Measurements from ENCODE around the gene PLXNC1. TPM values are rescaled to one million over a fixed set of nuclear protein-coding genes. Genes with fewer than 3 reads are reported as not detected.

Gene PLXNC1
- total and polyA plus RNA-seq, 9 of the 15 experiments (the other 6 are each of a cell fraction or from before 2014, with no cell fraction given): 0.08 to 0.87 (median 0.28) TPM

GRCh38 chr12:94247246-94247645 is 98.9 kb downstream of the PLXNC1 start:
- H3K9ac ChIP-seq (ENCODE audit: insufficient read depth in 1 of 2, low read depth in 2 of 2, low read length in 2 of 2): no peak overlapping the region
- H3K9me1 ChIP-seq (ENCODE audit: control insufficient read depth, insufficient read depth, low read length): no peaks in the 10 kb centered on the region
- ATAC-seq (no peak), DNase-seq (ENCODE audit: extremely low read depth in 1 of 4, low spot score in 3 of 4) (no peak), FAIRE-seq (no peak)
- H3K9me3 ChIP-seq (replicated peaks; ENCODE audit: control insufficient read depth, insufficient read depth, low read depth, low read length): no peaks in the 10 kb centered on the region
- in situ Hi-C loops (cut with MboI): no loop called here
- no peaks in the 10 kb centered on the region for H3K79me2 ChIP-seq (ENCODE audit: control insufficient read depth, insufficient read depth, low read length)
- no peak overlapping the region for H3K27ac ChIP-seq (ENCODE audit: extremely low read depth, low read depth, low read length)
- intact Hi-C loops (cut with micrococcal nuclease): no loop called here
- no peaks in the 10 kb centered on the region for H4K20me1 ChIP-seq (replicated peaks; ENCODE audit: control insufficient read depth, insufficient read depth, low read length)
- WGBS (ENCODE audit: insufficient coverage, low coverage, missing lambda C conversion rate): 5% methylated on average over 2 of the region's 2 CpGs
- no peak overlapping the region for H2AFZ ChIP-seq (ENCODE audit: low read depth, low read length)
- no peak for TF ChIP-seq POLR2B (IDR thresholded peaks at IDR 0.05; ENCODE audit: low read depth, partially characterized antibody)
- TF ChIP-seq TCF15 (CRISPR knock-in tag; IDR thresholded peaks at IDR 0.05): no peak
- no peak for TF ChIP-seq ZNF655 (CRISPR knock-in tag; IDR thresholded peaks at IDR 0.05)
- TF ChIP-seq PBX2 (CRISPR knock-in tag; IDR thresholded peaks at IDR 0.05; ENCODE audit: low read depth): no peak
- no peak for TF ChIP-seq PBX2 (tag; conservative IDR thresholded peaks at IDR 0.05; ENCODE audit: low read depth)
- no peak for TF ChIP-seq UBTF (IDR thresholded peaks at IDR 0.05; ENCODE audit: borderline replicate concordance in 1 of 2, low read depth in 2 of 2, low read length in 2 of 2)
- no peak for TF ChIP-seq NFIX (CRISPR knock-in tag; IDR thresholded peaks at IDR 0.05; ENCODE audit: low read depth)
- TF ChIP-seq ZFPM2 (CRISPR knock-in tag; IDR thresholded peaks at IDR 0.05): no peak
- TF ChIP-seq ZNF668 (CRISPR knock-in tag; IDR thresholded peaks at IDR 0.05): no peak
- no peak for TF ChIP-seq BDP1 (IDR thresholded peaks at IDR 0.05; ENCODE audit: insufficient read depth, insufficient read length)
- no peak for TF ChIP-seq TAF1 (IDR thresholded peaks at IDR 0.05; ENCODE audit: control insufficient read depth, extremely low read depth, insufficient read depth, low read length, severe bottlenecking)
- no peak for TF ChIP-seq U2AF1 (optimal IDR thresholded peaks at IDR 0.05; ENCODE audit: low read depth, low read length)
- BruUV-seq (replicated peaks): no TSS peak
- H3K4me3 ChIP-seq: no peak overlapping the region
- H3K4me1 ChIP-seq (replicated peaks in 1 of 2; ENCODE audit: control insufficient read depth in 2 of 2, insufficient read depth in 2 of 2, low read length in 2 of 2): peaks cover 0 to 27% of the 10 kb centered on the region in 2 experiments; a peak in 3 of 5 replicates
- ChIA-PET POLR2A (interaction anchor here (1.0 kb wide), 1 partner anchor 257 kb away, joined by 4 read pairs; no protein-coding TSS in a partner anchor), CTCF (ENCODE audit: low intra/inter-chr PET ratio) (no interaction called here)
- H3K27me3 ChIP-seq (ENCODE audit: control insufficient read depth in 2 of 2, insufficient read depth in 2 of 2, low read length in 2 of 2): peaks cover 9 to 19% of the 10 kb centered on the region in 2 experiments; a peak in 4 of 5 replicates
- no peaks in the 10 kb centered on the region for H3K36me3 ChIP-seq (ENCODE audit: control insufficient read depth, insufficient read depth, low read length)
- H3K4me2 ChIP-seq (ENCODE audit: insufficient read depth, low read length): no peak overlapping the region

Data from K562 (cell line).